SJSA1 (cell line): Measurements from ENCODE around the gene DSN1. TPM values are rescaled to one million over a fixed set of nuclear protein-coding genes. Genes with fewer than 3 reads are reported as not detected.

Experiments used
- DNase-seq, 2 experiments: peaks; one replicate each; pipeline ENCODE4 v3.0.0-alpha.2; 2015 to 2020; ENCODE audit warnings: low spot score in 2 of 2, low read depth in 1 of 2
- H3K27ac ChIP-seq: fragments of 250-450 bp; sonication (Bioruptor Pico); 2 replicates; pipeline ENCODE4 v1.5.1; 2020; ENCODE audit warnings: mild to moderate bottlenecking, moderate library complexity
- H3K27me3 ChIP-seq: fragments of 250-450 bp; sonication (Bioruptor Pico); replicated peaks from 2 replicates; pipeline ENCODE4 v1.5.1; 2020; ENCODE audit warnings: mild to moderate bottlenecking, moderate library complexity
- H3K36me3 ChIP-seq: fragments of 250-450 bp; sonication (Bioruptor Pico); 2 replicates; pipeline ENCODE4 v1.5.1; 2020; ENCODE audit warnings: mild to moderate bottlenecking
- H3K4me1 ChIP-seq: fragments of 250-450 bp; sonication (Bioruptor Pico); replicated peaks from 2 replicates; pipeline ENCODE4 v1.6.1; 2021; ENCODE audit warnings: mild to moderate bottlenecking
- H3K4me3 ChIP-seq: fragments of 250-450 bp; sonication (Bioruptor Pico); 2 replicates; pipeline ENCODE4 v1.5.1; 2020; ENCODE audit warnings: mild to moderate bottlenecking
- H3K9me3 ChIP-seq: fragments of 250-450 bp; sonication (Bioruptor Pico); replicated peaks from 2 replicates; pipeline ENCODE4 v1.5.1; 2020; ENCODE audit warnings: mild to moderate bottlenecking
- total RNA-seq: library from RNA; depleted of rRNA; stranded (reverse); fragments of >200 nt; shearing (Covaris generic); gene quantifications from 2 replicates; pipeline ENCODE4 v1.2.3, GENCODE V29; 2014

Gene DSN1
- total RNA-seq, 1 experiment from 2014 or later, result 34.1 TPM

DNA sequence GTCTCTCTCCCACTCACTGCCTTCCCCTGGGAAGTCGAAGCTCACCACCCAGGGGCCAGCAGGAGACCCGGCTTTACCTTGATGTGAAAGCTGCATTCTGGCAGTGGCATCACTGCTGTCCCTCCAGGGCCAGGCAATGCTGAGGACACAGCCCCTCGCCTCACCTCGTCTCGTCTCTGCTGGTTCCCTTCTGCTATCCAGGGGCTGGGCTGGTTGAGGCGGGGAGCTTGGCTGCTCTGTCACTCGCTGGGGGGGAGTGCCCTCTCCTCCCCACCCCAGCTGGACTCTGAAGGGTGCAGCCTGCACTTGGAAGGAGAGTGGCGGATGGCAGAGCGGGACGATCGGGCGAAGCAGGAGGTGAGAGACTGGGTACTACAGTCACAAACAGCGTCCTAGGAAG lies 12.7 kb upstream of the DSN1 start:
- no peaks in the 10 kb centered on the region for H3K9me3 ChIP-seq
- H3K36me3 ChIP-seq, result peaks cover 81% of the 10 kb centered on the region
- H3K4me3 ChIP-seq, result no peak overlapping the region
- H3K27me3 ChIP-seq, result no peaks in the 10 kb centered on the region
- H3K4me1 ChIP-seq, result no peaks in the 10 kb centered on the region
- H3K27ac ChIP-seq, result no peak overlapping the region
- DNase-seq, result no peak

- no peak for DNase-seq
- Histone ChIP-seq H3K4me1 (no peaks in the 10 kb centered on the region), H3K36me3 (peaks cover 80% of the 10 kb centered on the region), H3K9me3 (no peaks in the 10 kb centered on the region), H3K4me3 (no peak overlapping the region), H3K27me3 (no peaks in the 10 kb centered on the region), H3K27ac (no peak overlapping the region)
Observed at GRCh38 chr20:36785308-36785707, 11.7 kb upstream of the DSN1 start.

GRCh38 chr20:36784900-36785299 lies 11.3 kb upstream of the DSN1 start:
- H3K4me1 ChIP-seq, result no peaks in the 10 kb centered on the region; the same call in 1 of the 2 replicates
- no peaks in the 10 kb centered on the region for H3K27me3 ChIP-seq
- peaks cover 79% of the 10 kb centered on the region for H3K36me3 ChIP-seq
- no peak overlapping the region for H3K4me3 ChIP-seq
- no peak overlapping the region for H3K27ac ChIP-seq
- no peaks in the 10 kb centered on the region for H3K9me3 ChIP-seq
- DNase-seq, result no peak

- Histone ChIP-seq H3K9me3 (no peaks in the 10 kb centered on the region), H3K4me1 (no peaks in the 10 kb centered on the region; the same call in 1 of the 2 replicates), H3K27me3 (no peaks in the 10 kb centered on the region), H3K4me3 (no peak overlapping the region), H3K27ac (no peak overlapping the region), H3K36me3 (peaks cover 71% of the 10 kb centered on the region)
- no peak for DNase-seq
Observed at GRCh38 chr20:36784116-36784515, 10.6 kb upstream of the DSN1 start.

GRCh38 chr20:36779656-36780025 lies 6.1 kb upstream of the DSN1 start:
- Histone ChIP-seq H3K4me3 (no peak overlapping the region), H3K4me1 (peaks cover 3% of the 10 kb centered on the region), H3K27me3 (no peaks in the 10 kb centered on the region), H3K9me3 (no peaks in the 10 kb centered on the region), H3K27ac (no peak overlapping the region), H3K36me3 (peaks cover 33% of the 10 kb centered on the region)
- DNase-seq, result no peak

DNA sequence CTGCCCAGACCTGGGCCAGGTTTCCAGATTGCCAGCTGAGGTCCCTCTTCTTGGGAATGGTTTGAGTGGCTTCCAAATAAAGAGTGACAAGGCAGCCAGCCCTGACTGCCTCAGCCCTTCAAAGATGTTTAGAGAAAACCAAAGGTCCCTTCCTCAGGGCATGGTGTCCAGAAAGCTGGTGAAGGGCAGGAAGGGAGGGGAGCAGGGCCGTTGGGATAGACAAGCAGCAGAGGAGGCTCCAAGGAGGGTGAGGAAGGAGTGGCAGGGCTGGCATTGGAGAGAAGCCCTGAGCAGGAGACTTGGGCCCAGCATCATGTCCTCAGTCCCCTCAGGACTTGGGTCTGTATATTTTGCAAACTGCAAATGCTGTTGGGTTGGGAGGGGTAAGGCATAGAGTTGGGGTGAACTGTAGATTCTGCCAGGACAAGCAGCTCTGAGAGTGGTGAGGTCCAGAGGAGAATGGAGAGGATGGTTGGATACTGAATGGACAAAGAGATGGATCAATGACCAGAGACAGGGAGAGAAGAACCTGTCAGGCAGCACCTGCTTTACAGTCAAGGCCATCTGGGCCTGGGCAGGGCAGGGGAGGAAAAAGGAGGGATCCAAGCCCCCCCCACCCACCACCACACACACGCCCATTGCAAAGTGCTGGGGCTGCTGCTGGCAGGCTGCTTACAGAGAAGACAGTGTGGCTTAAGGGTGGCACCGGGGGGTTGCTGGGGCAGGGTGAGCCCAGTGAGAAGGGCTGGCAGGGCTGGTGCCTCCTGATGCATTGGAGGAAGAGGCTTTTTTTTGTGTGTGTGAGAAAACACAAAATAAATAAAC lies 5.5 kb upstream of the DSN1 start:
- no peak overlapping the region for H3K27ac ChIP-seq
- DNase-seq, result no peak
- H3K4me1 ChIP-seq, result peaks cover 9% of the 10 kb centered on the region
- no peaks in the 10 kb centered on the region for H3K27me3 ChIP-seq
- H3K4me3 ChIP-seq, result no peak overlapping the region
- peaks cover 27% of the 10 kb centered on the region for H3K36me3 ChIP-seq
- H3K9me3 ChIP-seq, result no peaks in the 10 kb centered on the region

GRCh38 chr20:36777576-36777975 lies 4.0 kb upstream of the DSN1 start:
- H3K9me3 ChIP-seq, result no peaks in the 10 kb centered on the region
- peaks cover 13% of the 10 kb centered on the region for H3K36me3 ChIP-seq
- H3K4me3 ChIP-seq, result no peak overlapping the region
- H3K27me3 ChIP-seq, result no peaks in the 10 kb centered on the region
- H3K4me1 ChIP-seq, result peaks cover 18% of the 10 kb centered on the region
- DNase-seq, result no peak
- H3K27ac ChIP-seq, result no peak overlapping the region

DNA sequence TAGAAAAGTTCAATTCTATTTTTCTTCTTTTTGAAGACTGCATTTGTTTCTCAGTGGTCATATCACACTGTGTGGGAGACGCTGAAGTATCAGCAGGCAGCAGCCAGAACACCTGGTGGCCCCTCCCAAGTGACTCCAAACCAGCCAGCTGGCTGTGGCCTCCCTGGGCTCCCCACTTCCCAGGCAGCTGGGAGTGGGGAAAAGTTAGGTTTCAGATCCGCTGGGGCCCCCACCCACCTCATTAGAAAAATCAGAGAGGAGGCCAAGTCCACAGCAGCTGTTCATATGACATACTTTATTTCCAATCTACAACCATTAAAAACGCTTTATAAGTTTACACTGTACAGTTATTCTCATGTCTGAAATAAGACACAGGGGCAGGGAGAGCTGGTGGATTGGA lies 3.6 kb upstream of the DSN1 start:
- Histone ChIP-seq H3K36me3 (peaks cover 9% of the 10 kb centered on the region), H3K27ac (no peak overlapping the region), H3K4me3 (no peak overlapping the region), H3K4me1 (peaks cover 19% of the 10 kb centered on the region), H3K9me3 (no peaks in the 10 kb centered on the region), H3K27me3 (no peaks in the 10 kb centered on the region)
- DNase-seq, result no peak

GRCh38 chr20:36775826-36776225 lies 2.3 kb upstream of the DSN1 start:
- Histone ChIP-seq H3K27me3 (no peaks in the 10 kb centered on the region), H3K27ac (no peak overlapping the region), H3K36me3 (peaks cover 11% of the 10 kb centered on the region), H3K9me3 (no peaks in the 10 kb centered on the region), H3K4me1 (peaks cover 19% of the 10 kb centered on the region), H3K4me3 (no peak overlapping the region)
- DNase-seq, result no peak

GRCh38 chr20:36775196-36775595 lies 1.6 kb upstream of the DSN1 start:
- Histone ChIP-seq H3K9me3 (no peaks in the 10 kb centered on the region), H3K27ac (no peak overlapping the region), H3K4me3 (no peak overlapping the region), H3K36me3 (peaks cover 11% of the 10 kb centered on the region), H3K27me3 (no peaks in the 10 kb centered on the region), H3K4me1 (peaks cover 19% of the 10 kb centered on the region)
- DNase-seq, result no peak

GRCh38 chr20:36773107-36773596 lies 411 bp downstream of the DSN1 start:
- peaks cover 24% of the 10 kb centered on the region for H3K4me1 ChIP-seq
- no peak for DNase-seq
- peak overlapping the region; percentile 90 for H3K27ac ChIP-seq
- H3K4me3 ChIP-seq, result peak overlapping the region; percentile 74
- no peaks in the 10 kb centered on the region for H3K27me3 ChIP-seq
- peaks cover 21% of the 10 kb centered on the region for H3K36me3 ChIP-seq
- no peaks in the 10 kb centered on the region for H3K9me3 ChIP-seq

DNA sequence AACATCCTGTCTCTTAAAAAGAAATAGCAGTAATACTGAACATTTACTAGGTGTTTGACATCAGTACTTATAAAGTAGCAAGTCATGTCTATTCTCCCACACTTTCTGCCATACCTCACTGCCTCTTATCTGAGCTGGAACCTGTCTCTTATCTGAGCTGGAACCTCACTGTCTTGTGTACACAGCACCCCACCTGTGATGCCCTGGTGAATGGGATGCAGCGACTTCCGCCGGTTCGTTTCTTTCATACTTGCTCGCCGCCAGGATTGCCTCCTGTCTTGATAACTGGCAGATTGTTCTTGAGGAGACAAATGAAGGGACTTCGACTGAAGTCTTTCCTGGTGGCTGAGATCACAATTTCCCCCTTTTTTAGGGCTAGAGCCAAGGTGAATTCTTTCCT lies 2.9 kb downstream of the DSN1 start:
- no peak for DNase-seq
- Histone ChIP-seq H3K27me3 (no peaks in the 10 kb centered on the region), H3K27ac (no peak overlapping the region)

GRCh38 chr20:36768768-36769430 lies 4.7 kb downstream of the DSN1 start:
- peaks cover 37% of the 10 kb centered on the region for H3K36me3 ChIP-seq
- no peak for DNase-seq
- no peak overlapping the region for H3K4me3 ChIP-seq
- H3K4me1 ChIP-seq, result peaks cover 14% of the 10 kb centered on the region
- H3K9me3 ChIP-seq, result no peaks in the 10 kb centered on the region
- no peaks in the 10 kb centered on the region for H3K27me3 ChIP-seq
- no peak overlapping the region for H3K27ac ChIP-seq

More for the DNA sequence above, 2.9 kb downstream of the DSN1 start:
- no peaks in the 10 kb centered on the region for H3K9me3 ChIP-seq
- H3K4me1 ChIP-seq, result peaks cover 24% of the 10 kb centered on the region
- H3K36me3 ChIP-seq, result peaks cover 34% of the 10 kb centered on the region
- no peak overlapping the region for H3K4me3 ChIP-seq

- no peaks in the 10 kb centered on the region for H3K9me3 ChIP-seq
- H3K36me3 ChIP-seq, result peaks cover 51% of the 10 kb centered on the region
Observed at GRCh38 chr20:36761125-36761524, 12.4 kb downstream of the DSN1 start.

More at GRCh38 chr20:36761125-36761524, 12.4 kb downstream of the DSN1 start:
- no peak for DNase-seq
- H3K4me3 ChIP-seq, result no peak overlapping the region
- no peaks in the 10 kb centered on the region for H3K4me1 ChIP-seq
- no peak overlapping the region for H3K27ac ChIP-seq
- no peaks in the 10 kb centered on the region for H3K27me3 ChIP-seq
